IMR-90 (cell line): ENCODE results near the gene APLF. TPM values are rescaled to one million over a fixed set of nuclear protein-coding genes. Genes with fewer than 3 reads are reported as not detected.

Experiments used
- ATAC-seq: fragments of 200-7000 bp; cut with Tn5 transposase; 2 replicates; pipeline ENCODE4 v1.9.1; 2020; ENCODE audit warnings: low read depth, mild to moderate bottlenecking, moderate library complexity
- BruUV-seq: library from RNA; stranded (reverse); fragments of 400-500 nt; replicated peaks from 2 replicates; lab custom pipeline; 2021; lab: Mats Ljungman, UMichigan
- CTCF ChIA-PET: fragments of 300-600 bp; formaldehyde crosslinking; extraction: SDS; loops from one replicate; lab custom pipeline; 2021; ENCODE audit warnings: antibody characterized with exemption; lab: Yijun Ruan, JAX
- POLR2A ChIA-PET: fragments of 300-600 bp; sonication (Branson Sonifier 250); formaldehyde crosslinking; loops from one replicate; lab custom pipeline; 2022; ENCODE audit warnings: antibody characterized with exemption; ENCODE audit not compliant: unreplicated experiment; lab: Charles Lee
- DNase-seq: peaks from one replicate; pipeline ENCODE4 v3.0.0; 2013
- H2AFZ ChIP-seq: replicated peaks from 2 replicates; pipeline ENCODE3; 2013; ENCODE audit warnings: low read length, mild to moderate bottlenecking; ENCODE audit not compliant: poor library complexity
- H2AK5ac ChIP-seq: 2 replicates; pipeline ENCODE4 v1.6.1; 2013; ENCODE audit warnings: low read depth, low read length, inconsistent platforms
- H2AK9ac ChIP-seq: replicated peaks from 2 replicates; pipeline ENCODE3; 2013; ENCODE audit warnings: mild to moderate bottlenecking, low read depth, low read length, moderate library complexity; ENCODE audit not compliant: poor library complexity
- H2BK120ac ChIP-seq: 2 replicates; pipeline ENCODE4 v1.6.1; 2013; ENCODE audit warnings: low read depth, low read length, inconsistent platforms
- H2BK15ac ChIP-seq: 3 replicates; pipeline ENCODE4 v1.6.1; 2013; ENCODE audit warnings: low read depth, low read length, inconsistent platforms
- H2BK20ac ChIP-seq: 2 replicates; pipeline ENCODE4 v1.6.1; 2013; ENCODE audit warnings: low read depth, mild to moderate bottlenecking, inconsistent platforms, low read length, moderate library complexity
- H2BK5ac ChIP-seq: 2 replicates; pipeline ENCODE4 v1.6.1; 2013; ENCODE audit warnings: mild to moderate bottlenecking, low read depth, low read length, inconsistent platforms; ENCODE audit not compliant: poor library complexity, severe bottlenecking
- H3K14ac ChIP-seq: replicated peaks from 2 replicates; pipeline ENCODE4 v1.6.1; 2013; ENCODE audit warnings: low read depth, low read length, inconsistent platforms
- H3K18ac ChIP-seq: 2 replicates; pipeline ENCODE4 v1.6.1; 2013; ENCODE audit warnings: low read depth, low read length, control low read depth
- H3K23ac ChIP-seq: 2 replicates; pipeline ENCODE4 v1.6.1; 2013; ENCODE audit warnings: low read depth, low read length, inconsistent platforms
- H3K27ac ChIP-seq: 2 replicates; pipeline ENCODE4 v1.5.1; 2013; ENCODE audit warnings: mild to moderate bottlenecking, control low read depth, low read length; ENCODE audit not compliant: insufficient read depth
- H3K27me3 ChIP-seq: 2 replicates; pipeline ENCODE4 v1.6.1; 2013; ENCODE audit warnings: low read length; ENCODE audit not compliant: control insufficient read depth, insufficient read depth
- H3K36me3 ChIP-seq: 2 replicates; pipeline ENCODE4 v1.6.1; 2013; ENCODE audit warnings: low read length, mixed read lengths; ENCODE audit not compliant: control insufficient read depth, insufficient read depth
- H3K4ac ChIP-seq: 2 replicates; pipeline ENCODE4 v1.6.1; 2013; ENCODE audit warnings: low read depth, low read length, inconsistent platforms
- H3K4me1 ChIP-seq: 2 replicates; pipeline ENCODE4 v1.6.1; 2013; ENCODE audit warnings: low read length, mixed read lengths; ENCODE audit not compliant: control insufficient read depth, insufficient read depth
- H3K4me2 ChIP-seq: 2 replicates; pipeline ENCODE4 v1.6.1; 2013; ENCODE audit warnings: low read depth, mild to moderate bottlenecking, control low read depth, low read length, moderate library complexity
- H3K4me3 ChIP-seq: 2 replicates; pipeline ENCODE4 v1.5.1; 2013; ENCODE audit warnings: low read depth, mild to moderate bottlenecking, control low read depth, low read length, moderate library complexity; ENCODE audit not compliant: insufficient read depth
- H3K56ac ChIP-seq: 2 replicates; pipeline ENCODE4 v1.6.1; 2013; ENCODE audit warnings: low read length, inconsistent platforms; ENCODE audit not compliant: insufficient read depth; ENCODE audit errors: extremely low read depth
- H3K79me1 ChIP-seq, 2 experiments: 2 replicates each; pipeline ENCODE4 v1.6.1; 2013; ENCODE audit warnings: low read length in 2 of 2, inconsistent platforms in 1 of 2, low read depth in 1 of 2
- H3K9ac ChIP-seq: 2 replicates; pipeline ENCODE4 v1.6.1; 2013; ENCODE audit warnings: low read depth, low read length, control low read depth
- H3K9me1 ChIP-seq: 2 replicates; pipeline ENCODE4 v1.6.1; 2013; ENCODE audit warnings: low read length, inconsistent platforms; ENCODE audit not compliant: insufficient read depth
- H3K9me3 ChIP-seq: 2 replicates; pipeline ENCODE4 v1.6.1; 2013; ENCODE audit warnings: low read length; ENCODE audit not compliant: control insufficient read depth, insufficient read depth
- H4K20me1 ChIP-seq: 2 replicates; pipeline ENCODE4 v1.6.1; 2013; ENCODE audit warnings: low read length, inconsistent platforms; ENCODE audit not compliant: insufficient read depth
- H4K5ac ChIP-seq: 2 replicates; pipeline ENCODE4 v1.6.1; 2013; ENCODE audit warnings: mild to moderate bottlenecking, low read depth, low read length, control low read depth
- H4K8ac ChIP-seq, 2 experiments: 2 replicates each; pipeline ENCODE4 v1.6.1; 2013; ENCODE audit warnings: low read depth in 2 of 2, low read length in 2 of 2, control low read depth in 1 of 2, inconsistent platforms in 1 of 2
- H4K91ac ChIP-seq: 2 replicates; pipeline ENCODE4 v1.6.1; 2013; ENCODE audit warnings: low read depth, low read length, inconsistent platforms; ENCODE audit not compliant: insufficient read depth
- BHLHE40 ChIP-seq: fragments of 150-350 bp; IDR thresholded peaks from 2 replicates; pipeline ENCODE4 v1.6.1; 2016; ENCODE audit warnings: mild to moderate bottlenecking, low read depth, low read length
- CEBPB ChIP-seq: IDR thresholded peaks from 2 replicates; pipeline ENCODE4 v1.6.1; 2012; ENCODE audit warnings: low read depth, low read length, improper control_type of control experiment
- CHD1 ChIP-seq: IDR thresholded peaks from 2 replicates; pipeline ENCODE4 v1.6.1; 2012; ENCODE audit warnings: low read depth, low read length, improper control_type of control experiment
- FOS ChIP-seq: fragments of 150-350 bp; IDR thresholded peaks from 2 replicates; pipeline ENCODE4 v1.6.1; 2016; ENCODE audit warnings: low read depth, low read length
- MAFK ChIP-seq: IDR thresholded peaks from 2 replicates; pipeline ENCODE4 v1.6.1; 2012; ENCODE audit warnings: low read depth, low read length, improper control_type of control experiment
- MAZ ChIP-seq: IDR thresholded peaks from 2 replicates; pipeline ENCODE4 v1.6.1; 2012; ENCODE audit warnings: low read depth, mild to moderate bottlenecking, low read length, improper control_type of control experiment, moderate library complexity, borderline replicate concordance
- MXI1 ChIP-seq: IDR thresholded peaks from 2 replicates; pipeline ENCODE4 v1.6.1; 2012; ENCODE audit warnings: low read depth, mild to moderate bottlenecking, low read length, moderate library complexity, borderline replicate concordance
- NFE2L2 ChIP-seq: fragments of 150-350 bp; IDR thresholded peaks from 2 replicates; pipeline ENCODE4 v1.6.1; 2016; ENCODE audit warnings: low read depth, mild to moderate bottlenecking, low read length
- POLR2A ChIP-seq: IDR thresholded peaks from 2 replicates; pipeline ENCODE4 v1.6.1; 2012; ENCODE audit warnings: mild to moderate bottlenecking, low read depth, low read length
- RAD21 ChIP-seq: IDR thresholded peaks from 2 replicates; pipeline ENCODE4 v1.6.1; 2012; ENCODE audit warnings: low read length, improper control_type of control experiment
- RFX5 ChIP-seq: IDR thresholded peaks from 2 replicates; pipeline ENCODE4 v1.8.0; 2012; ENCODE audit warnings: low read depth, mild to moderate bottlenecking, low read length, moderate library complexity
- SMC3 ChIP-seq: fragments of 150-350 bp; IDR thresholded peaks from 2 replicates; pipeline ENCODE4 v1.6.1; 2016; ENCODE audit warnings: low read depth, mild to moderate bottlenecking, antibody characterized with exemption, low read length, moderate library complexity
- WGBS, 2 experiments: methylation state at CpG; one replicate each; pipeline versions ENCODE4 v1.1.5 to v1.1.7; 2013; ENCODE audit warnings: missing lambda C conversion rate in 2 of 2; ENCODE audit not compliant: insufficient read length in 1 of 2; ENCODE audit errors: extremely low coverage in 2 of 2; 5-methylcytosine and 5-hydroxymethylcytosine counted together
- dilution Hi-C: fragments of 300-500 bp; cut with HindIII; formaldehyde crosslinking; loops from one replicate; pipeline ENCODE4 v1.14.3; 2018; ENCODE audit warnings: low sequenced_read_pairs; ENCODE audit not compliant: unreplicated experiment
- in situ Hi-C: fragments of 300-500 bp; cut with MboI; formaldehyde crosslinking; loops from 3 replicates; pipeline ENCODE4 v1.14.3; 2019; ENCODE audit warnings: low sequenced_read_pairs, inconsistent platforms, mixed read lengths
- intact Hi-C: fragments of 100-400 bp; cut with micrococcal nuclease; formaldehyde crosslinking; loops from 2 replicates; pipeline ENCODE4 v1.10.0; 2022
- polyA plus RNA-seq, 3 experiments: library from polyadenylated mRNA; depleted of rRNA; stranded (reverse); fragments of >200 nt; gene quantifications; 2 replicates each; pipeline ENCODE4 v1.2.3, GENCODE V29; 2012; ENCODE audit warnings: low replicate concordance in 1 of 3
- total RNA-seq: library from RNA; depleted of rRNA; stranded (reverse); fragments of >200 nt; gene quantifications from 2 replicates; pipeline ENCODE4 v1.2.3, GENCODE V29; 2012
- TF ChIP-seq, protein P1 (sequence below): conservative IDR thresholded peaks from 2 replicates; pipeline ENCODE4 v1.5.1; 2012; ENCODE audit warnings: mild to moderate bottlenecking, low read depth, low read length, improper control_type of control experiment
- TF ChIP-seq, protein P2 (sequence below): fragments of 150-350 bp; IDR thresholded peaks from 2 replicates; pipeline ENCODE4 v1.6.1; 2017; ENCODE audit warnings: mild to moderate bottlenecking, antibody characterized with exemption, low read length, low read depth
- TF ChIP-seq, protein P3 (sequence below): fragments of 150-350 bp; IDR thresholded peaks from 2 replicates; pipeline ENCODE4 v1.6.1; 2016; ENCODE audit warnings: low read depth, mild to moderate bottlenecking, low read length, moderate library complexity, borderline replicate concordance

The APLF gene
- total and polyA plus RNA-seq, 2 of the 4 experiments (the other 2 are of a cell fraction), result 1.5 to 2.3 TPM

DNA sequence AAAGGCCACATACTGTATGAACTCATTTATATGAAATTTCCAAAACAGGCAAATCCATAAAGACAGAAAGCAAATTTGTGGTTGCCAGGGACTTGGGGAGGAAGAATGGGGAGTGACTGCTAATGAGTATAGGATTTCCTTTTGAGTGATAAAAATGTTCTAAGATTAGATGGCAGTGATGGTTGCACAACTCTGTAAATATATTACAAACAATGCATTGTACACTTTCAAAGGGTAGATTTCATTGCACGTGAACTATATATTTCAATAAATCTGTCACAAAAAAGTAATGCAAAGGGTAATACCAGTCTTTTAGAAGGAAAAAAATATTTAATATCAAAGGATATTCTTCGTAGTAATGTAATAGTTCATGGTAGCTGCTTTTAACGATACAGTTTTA, 112.3 kb downstream of the APLF start:
- no peak overlapping the region for H3K23ac ChIP-seq
- H2BK20ac ChIP-seq, result no peak overlapping the region
- no peak overlapping the region for H3K14ac ChIP-seq
- no peak overlapping the region for H2BK15ac ChIP-seq
- H2AFZ ChIP-seq, result no peak overlapping the region
- no peaks in the 10 kb centered on the region for H3K36me3 ChIP-seq
- whole genome bisulfite sequencing, 2 experiments, result no CpG with 5 or more reads among the region's 3 CpGs
- CTCF ChIA-PET, result interaction anchor here (3.5 kb wide), 1 partner anchor 15 kb away, joined by 13 read pairs; no protein-coding TSS in a partner anchor
- H4K5ac ChIP-seq, result no peak overlapping the region
- H3K9ac ChIP-seq, result no peak overlapping the region
- H4K91ac ChIP-seq, result no peak overlapping the region
- no TSS peak for BruUV-seq
- H4K20me1 ChIP-seq, result no peaks in the 10 kb centered on the region
- H3K27me3 ChIP-seq, result no peaks in the 10 kb centered on the region
- no peak overlapping the region for H2AK5ac ChIP-seq
- no peaks in the 10 kb centered on the region for H3K4me1 ChIP-seq
- no peak overlapping the region for H2AK9ac ChIP-seq
- no peaks in the 10 kb centered on the region for H3K79me1 ChIP-seq
- no peak overlapping the region for H3K4me3 ChIP-seq
- no peak overlapping the region for H2BK120ac ChIP-seq
- TF ChIP-seq MAZ (no peak), FOS (no peak), RFX5 (no peak), BHLHE40 (no peak), CHD1 (no peak), CEBPB (no peak), MXI1 (no peak), MAFK (no peak), SMC3 (no peak), NFE2L2 (no peak), RAD21 (no peak), POLR2A (no peak)
- TF ChIP-seq, protein P1, sequence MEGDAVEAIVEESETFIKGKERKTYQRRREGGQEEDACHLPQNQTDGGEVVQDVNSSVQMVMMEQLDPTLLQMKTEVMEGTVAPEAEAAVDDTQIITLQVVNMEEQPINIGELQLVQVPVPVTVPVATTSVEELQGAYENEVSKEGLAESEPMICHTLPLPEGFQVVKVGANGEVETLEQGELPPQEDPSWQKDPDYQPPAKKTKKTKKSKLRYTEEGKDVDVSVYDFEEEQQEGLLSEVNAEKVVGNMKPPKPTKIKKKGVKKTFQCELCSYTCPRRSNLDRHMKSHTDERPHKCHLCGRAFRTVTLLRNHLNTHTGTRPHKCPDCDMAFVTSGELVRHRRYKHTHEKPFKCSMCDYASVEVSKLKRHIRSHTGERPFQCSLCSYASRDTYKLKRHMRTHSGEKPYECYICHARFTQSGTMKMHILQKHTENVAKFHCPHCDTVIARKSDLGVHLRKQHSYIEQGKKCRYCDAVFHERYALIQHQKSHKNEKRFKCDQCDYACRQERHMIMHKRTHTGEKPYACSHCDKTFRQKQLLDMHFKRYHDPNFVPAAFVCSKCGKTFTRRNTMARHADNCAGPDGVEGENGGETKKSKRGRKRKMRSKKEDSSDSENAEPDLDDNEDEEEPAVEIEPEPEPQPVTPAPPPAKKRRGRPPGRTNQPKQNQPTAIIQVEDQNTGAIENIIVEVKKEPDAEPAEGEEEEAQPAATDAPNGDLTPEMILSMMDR, result no peak
- TF ChIP-seq, protein P2, sequence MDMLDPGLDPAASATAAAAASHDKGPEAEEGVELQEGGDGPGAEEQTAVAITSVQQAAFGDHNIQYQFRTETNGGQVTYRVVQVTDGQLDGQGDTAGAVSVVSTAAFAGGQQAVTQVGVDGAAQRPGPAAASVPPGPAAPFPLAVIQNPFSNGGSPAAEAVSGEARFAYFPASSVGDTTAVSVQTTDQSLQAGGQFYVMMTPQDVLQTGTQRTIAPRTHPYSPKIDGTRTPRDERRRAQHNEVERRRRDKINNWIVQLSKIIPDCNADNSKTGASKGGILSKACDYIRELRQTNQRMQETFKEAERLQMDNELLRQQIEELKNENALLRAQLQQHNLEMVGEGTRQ, result no peak
- TF ChIP-seq, protein P3, sequence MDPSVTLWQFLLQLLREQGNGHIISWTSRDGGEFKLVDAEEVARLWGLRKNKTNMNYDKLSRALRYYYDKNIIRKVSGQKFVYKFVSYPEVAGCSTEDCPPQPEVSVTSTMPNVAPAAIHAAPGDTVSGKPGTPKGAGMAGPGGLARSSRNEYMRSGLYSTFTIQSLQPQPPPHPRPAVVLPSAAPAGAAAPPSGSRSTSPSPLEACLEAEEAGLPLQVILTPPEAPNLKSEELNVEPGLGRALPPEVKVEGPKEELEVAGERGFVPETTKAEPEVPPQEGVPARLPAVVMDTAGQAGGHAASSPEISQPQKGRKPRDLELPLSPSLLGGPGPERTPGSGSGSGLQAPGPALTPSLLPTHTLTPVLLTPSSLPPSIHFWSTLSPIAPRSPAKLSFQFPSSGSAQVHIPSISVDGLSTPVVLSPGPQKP, result no peak
- no peak overlapping the region for H3K27ac ChIP-seq
- DNase-seq, result no peak
- H3K18ac ChIP-seq, result no peak overlapping the region
- in situ Hi-C loops (loop anchor here (25.0 kb wide), 1 partner anchor 92 kb away; no protein-coding TSS in a partner anchor), dilution Hi-C loops (no loop called here), intact Hi-C loops (no loop called here)
- no peak overlapping the region for H2BK5ac ChIP-seq
- H4K8ac ChIP-seq, result no peak overlapping the region
- no peak overlapping the region for H3K4me2 ChIP-seq
- no peak overlapping the region for H3K4ac ChIP-seq
- POLR2A ChIA-PET, result no interaction called here
- no peaks in the 10 kb centered on the region for H3K9me1 ChIP-seq
- ATAC-seq, result no peak
- H3K9me3 ChIP-seq, result no peaks in the 10 kb centered on the region
- H3K56ac ChIP-seq, result no peak overlapping the region
